Suprapubic skin (tissue), 4 donors: ENCODE measurements around the gene CD93. TPM values are rescaled to one million over a fixed set of nuclear protein-coding genes. Genes with fewer than 3 reads are reported as not detected.
A peak's percentile ranks its signal among the peaks of the same experiment; 100 is the strongest.

Experiments used
- DNase-seq, 2 donors: peaks; one replicate each; pipeline ENCODE4 v3.0.0-alpha.2; 2019; ENCODE audit warnings: low spot score in 2 of 2
- H3K27ac ChIP-seq: fragments of 200-600 bp; sonication (generic); one replicate; pipeline ENCODE4 v1.5.1; 2019
- H3K27me3 ChIP-seq: fragments of 200-600 bp; sonication (generic); one replicate; pipeline ENCODE4 v1.5.1; 2019
- H3K36me3 ChIP-seq: fragments of 200-600 bp; sonication (generic); one replicate; pipeline ENCODE4 v1.5.1; 2019
- H3K4me1 ChIP-seq: fragments of 200-600 bp; sonication (generic); one replicate; pipeline ENCODE4 v1.5.1; 2019
- H3K4me3 ChIP-seq: fragments of 200-600 bp; sonication (generic); one replicate; pipeline ENCODE4 v1.5.1; 2019; ENCODE audit warnings: mild to moderate bottlenecking
- H3K9me3 ChIP-seq: fragments of 200-600 bp; sonication (generic); one replicate; pipeline ENCODE4 v1.5.1; 2019
- CTCF ChIP-seq, 2 donors: fragments of 200-600 bp in 1 of 2; fragments of 450-650 bp in 1 of 2; sonication (generic) in 1 of 2; IDR thresholded peaks; one replicate each; pipeline ENCODE4 v1.5.1; 2016 to 2019; ENCODE audit warnings: antibody characterized with exemption in 2 of 2, mild to moderate bottlenecking in 1 of 2, moderate library complexity in 1 of 2
- EP300 ChIP-seq: sonication (generic); formaldehyde crosslinking; IDR thresholded peaks from one replicate; pipeline ENCODE4 v1.6.1; 2017; ENCODE audit warnings: antibody characterized with exemption
- POLR2A ChIP-seq, 2 donors: fragments of 450-650 bp; IDR thresholded peaks; one replicate each; pipeline ENCODE4 v1.6.1; 2017; ENCODE audit warnings: antibody characterized with exemption in 2 of 2, mild to moderate bottlenecking in 2 of 2, moderate library complexity in 2 of 2
- POLR2AphosphoS5 ChIP-seq, 3 donors: sonication (generic); formaldehyde crosslinking; IDR thresholded peaks; one replicate each; pipeline ENCODE4 v1.6.1; 2017; ENCODE audit warnings: antibody characterized with exemption in 3 of 3
- WGBS: methylation state at CpG from one replicate; pipeline ENCODE4 v1.1.5; 2018; 5-methylcytosine and 5-hydroxymethylcytosine counted together
- total RNA-seq, 4 donors: library from RNA; depleted of rRNA; stranded (reverse); fragments of >200 nt; gene quantifications; one replicate each; pipeline ENCODE4 v1.1.0, GENCODE V29; 2016

CD93 gene
- total RNA-seq, 4 donors from 2014 or later, result 8.1 to 25.1 (median 16.2) TPM

- TF ChIP-seq POLR2A (IDR thresholded peaks at IDR 0.05) (no peak), POLR2AphosphoS5 (IDR thresholded peaks at IDR 0.05) (no peak), EP300 (no peak), CTCF (IDR thresholded peaks at IDR 0.05) (no peak)
- no peak overlapping the region for H3K27ac ChIP-seq
- no peaks in the 10 kb centered on the region for H3K9me3 ChIP-seq
- H3K4me3 ChIP-seq, result no peak overlapping the region
- WGBS, result 87% methylated on average over 11 of the region's 11 CpGs
- peaks cover 20% of the 10 kb centered on the region for H3K4me1 ChIP-seq
- H3K36me3 ChIP-seq, result no peaks in the 10 kb centered on the region
- DNase-seq, result no peak
- H3K27me3 ChIP-seq, result no peaks in the 10 kb centered on the region
These were observed 45.6 kb upstream of the CD93 start for GRCh38 chr20:23131766-23132165.

- Histone ChIP-seq H3K27ac (no peak overlapping the region), H3K9me3 (no peaks in the 10 kb centered on the region), H3K27me3 (no peaks in the 10 kb centered on the region), H3K36me3 (no peaks in the 10 kb centered on the region), H3K4me3 (no peak overlapping the region), H3K4me1 (peaks cover 11% of the 10 kb centered on the region)
- WGBS, result 75% methylated on average over 4 of the region's 4 CpGs
- no peak for TF ChIP-seq EP300
- no peak for TF ChIP-seq CTCF (IDR thresholded peaks at IDR 0.05)
- TF ChIP-seq POLR2AphosphoS5 (IDR thresholded peaks at IDR 0.05), result no peak
- TF ChIP-seq POLR2A (IDR thresholded peaks at IDR 0.05), result no peak
- peak; percentile 37 to 43 for DNase-seq
These were observed 44.6 kb upstream of the CD93 start for GRCh38 chr20:23130622-23131140.

- H3K27ac ChIP-seq, result no peak overlapping the region
- WGBS, result 77% methylated on average over 12 of the region's 12 CpGs
- no peaks in the 10 kb centered on the region for H3K9me3 ChIP-seq
- H3K36me3 ChIP-seq, result no peaks in the 10 kb centered on the region
- peak; percentile 50 to 54 for DNase-seq
- H3K4me1 ChIP-seq, result peaks cover 15% of the 10 kb centered on the region
- TF ChIP-seq CTCF (IDR thresholded peaks at IDR 0.05) (no peak), POLR2AphosphoS5 (IDR thresholded peaks at IDR 0.05) (no peak), EP300 (no peak), POLR2A (IDR thresholded peaks at IDR 0.05) (no peak)
- no peaks in the 10 kb centered on the region for H3K27me3 ChIP-seq
- no peak overlapping the region for H3K4me3 ChIP-seq
These were observed 43.9 kb upstream of the CD93 start for GRCh38 chr20:23129891-23130621.

GRCh38 chr20:23129266-23129665, 43.1 kb upstream of the CD93 start:
- H3K9me3 ChIP-seq, result no peaks in the 10 kb centered on the region
- 94% methylated on average over 2 of the region's 2 CpGs for WGBS
- H3K27ac ChIP-seq, result no peak overlapping the region
- TF ChIP-seq POLR2A (IDR thresholded peaks at IDR 0.05) (no peak), EP300 (no peak), CTCF (IDR thresholded peaks at IDR 0.05) (no peak), POLR2AphosphoS5 (IDR thresholded peaks at IDR 0.05) (no peak)
- H3K36me3 ChIP-seq, result no peaks in the 10 kb centered on the region
- no peak overlapping the region for H3K4me3 ChIP-seq
- no peaks in the 10 kb centered on the region for H3K27me3 ChIP-seq
- H3K4me1 ChIP-seq, result peaks cover 16% of the 10 kb centered on the region
- peak in 1 of 2 donors; percentile 22 for DNase-seq

GRCh38 chr20:23128461-23129125, 42.5 kb upstream of the CD93 start:
- Histone ChIP-seq H3K4me1 (peaks cover 23% of the 10 kb centered on the region), H3K36me3 (no peaks in the 10 kb centered on the region), H3K4me3 (no peak overlapping the region), H3K27me3 (no peaks in the 10 kb centered on the region), H3K9me3 (no peaks in the 10 kb centered on the region), H3K27ac (no peak overlapping the region)
- DNase-seq, result peak; percentile 40 to 54
- 85% methylated on average over 8 of the region's 13 CpGs for WGBS
- TF ChIP-seq CTCF (IDR thresholded peaks at IDR 0.05), result no peak
- TF ChIP-seq POLR2A (IDR thresholded peaks at IDR 0.05), result no peak
- no peak for TF ChIP-seq EP300
